GM23338 (cell line): Measurements from ENCODE around the gene PIGU. TPM values are rescaled to one million over a fixed set of nuclear protein-coding genes. Genes with fewer than 3 reads are reported as not detected.

Experiments
- ATAC-seq: fragments of 200-7000 bp; cut with Tn5 transposase; 3 replicates; pipeline ENCODE4 v1.9.1; 2020
- DNase-seq: peaks from one replicate; pipeline ENCODE4 v3.0.0-alpha.2; 2015; ENCODE audit warnings: low spot score
- H2AFZ ChIP-seq: fragments of 200-600 bp; sonication (generic); 2 replicates; pipeline ENCODE4 v1.8.0; 2016; ENCODE audit warnings: antibody characterized with exemption, mild to moderate bottlenecking, moderate library complexity
- H3F3A ChIP-seq: fragments of 200-600 bp; sonication (generic); replicated peaks from 2 replicates; pipeline ENCODE4 v1.8.0; 2017; ENCODE audit warnings: antibody characterized with exemption, mixed run types, low read depth
- H3K27ac ChIP-seq: fragments of 200-600 bp; sonication (generic); 2 replicates; pipeline ENCODE4 v1.6.1; 2016; ENCODE audit warnings: low read depth
- H3K27me3 ChIP-seq: fragments of 200-600 bp; sonication (generic); 2 replicates; pipeline ENCODE4 v1.8.0; 2016; ENCODE audit warnings: mild to moderate bottlenecking, mixed run types, moderate library complexity; ENCODE audit not compliant: insufficient read depth
- H3K36me3 ChIP-seq: fragments of 200-600 bp; sonication (generic); 2 replicates; pipeline ENCODE4 v1.8.0; 2016; ENCODE audit warnings: mild to moderate bottlenecking; ENCODE audit not compliant: insufficient read depth
- H3K4me1 ChIP-seq: fragments of 200-600 bp; sonication (generic); 2 replicates; pipeline ENCODE4 v1.8.0; 2016; ENCODE audit warnings: mild to moderate bottlenecking, moderate library complexity; ENCODE audit not compliant: insufficient read depth
- H3K4me2 ChIP-seq: fragments of 200-600 bp; sonication (generic); 2 replicates; pipeline ENCODE4 v1.7.1; 2017; ENCODE audit warnings: mixed run types
- H3K4me3 ChIP-seq: fragments of 200-600 bp; sonication (generic); 2 replicates; pipeline ENCODE4 v1.6.1; 2016; ENCODE audit warnings: mixed run types
- H3K79me2 ChIP-seq: fragments of 200-600 bp; sonication (generic); replicated peaks from 2 replicates; pipeline ENCODE4 v1.8.0; 2017; ENCODE audit warnings: mild to moderate bottlenecking; ENCODE audit not compliant: insufficient read depth
- H3K9me2 ChIP-seq: fragments of 200-600 bp; sonication (generic); 2 replicates; pipeline ENCODE4 v1.8.0; 2017; ENCODE audit not compliant: insufficient read depth
- H4K20me1 ChIP-seq: fragments of 200-600 bp; sonication (generic); replicated peaks from 2 replicates; pipeline ENCODE4 v1.8.0; 2017; ENCODE audit warnings: mild to moderate bottlenecking; ENCODE audit not compliant: insufficient read depth
- H3K27ac Mint-ChIP-seq: 2 replicates; pipeline ENCODE4 v1.8.0; 2020; ENCODE audit warnings: inconsistent platforms, mild to moderate bottlenecking, moderate library complexity, mixed read lengths
- H3K27me3 Mint-ChIP-seq: 3 replicates; pipeline ENCODE4 v1.8.0; 2022; ENCODE audit warnings: low read depth, mild to moderate bottlenecking, moderate library complexity, mixed read lengths, inconsistent platforms; ENCODE audit not compliant: insufficient read depth, poor library complexity
- H3K36me3 Mint-ChIP-seq: 3 replicates; pipeline ENCODE4 v1.8.0; 2021; ENCODE audit warnings: low read depth, mild to moderate bottlenecking, inconsistent platforms, moderate library complexity, mixed read lengths
- H3K4me1 Mint-ChIP-seq: 3 replicates; pipeline ENCODE4 v1.8.0; 2020; ENCODE audit warnings: mild to moderate bottlenecking, inconsistent platforms, mixed read lengths
- H3K4me3 Mint-ChIP-seq: 3 replicates; pipeline ENCODE4 v1.8.0; 2021; ENCODE audit warnings: moderate library complexity, mild to moderate bottlenecking, inconsistent platforms, mixed read lengths
- H3K9me3 Mint-ChIP-seq: 3 replicates; pipeline ENCODE4 v1.8.0; 2020; ENCODE audit warnings: moderate library complexity, mild to moderate bottlenecking, inconsistent platforms, mixed read lengths
- CREB1 ChIP-seq: fragments of 250-450 bp; sonication (Bioruptor Pico); IDR thresholded peaks from 2 replicates; pipeline ENCODE4 v1.5.0; 2020; ENCODE audit warnings: low read depth, mild to moderate bottlenecking, moderate library complexity
- EZH2 ChIP-seq: fragments of 200-600 bp; sonication (generic); IDR thresholded peaks from one replicate; pipeline ENCODE4 v1.8.0; 2017; ENCODE audit warnings: antibody characterized with exemption, mild to moderate bottlenecking, low read depth; ENCODE audit not compliant: unreplicated experiment
- EZH2phosphoT487 ChIP-seq: fragments of 200-600 bp; sonication (generic); IDR thresholded peaks from one replicate; pipeline ENCODE4 v1.8.1; 2018; ENCODE audit warnings: antibody characterized with exemption; ENCODE audit not compliant: unreplicated experiment
- JUNB ChIP-seq: IDR thresholded peaks from one replicate; pipeline ENCODE4 v1.6.1; 2016; ENCODE audit warnings: antibody characterized with exemption; ENCODE audit not compliant: unreplicated experiment
- NANOG ChIP-seq: IDR thresholded peaks from 2 replicates; pipeline ENCODE4 v1.6.1; 2016; ENCODE audit warnings: antibody characterized with exemption, borderline replicate concordance
- POLR2AphosphoS5 ChIP-seq: IDR thresholded peaks from 2 replicates; pipeline ENCODE4 v1.6.1; 2016; ENCODE audit warnings: antibody characterized with exemption, low read depth
- STAT1 ChIP-seq: IDR thresholded peaks from one replicate; pipeline ENCODE4 v1.6.1; 2016; ENCODE audit warnings: antibody characterized with exemption; ENCODE audit not compliant: unreplicated experiment
- ZNF114 ChIP-seq: fragments of 250-450 bp; sonication (Bioruptor Pico); IDR thresholded peaks from 2 replicates; pipeline ENCODE4 v1.5.0; 2020; ENCODE audit warnings: mild to moderate bottlenecking, moderate library complexity
- ZNF331 ChIP-seq: fragments of 250-450 bp; sonication (Bioruptor Pico); IDR thresholded peaks from 2 replicates; pipeline ENCODE4 v1.5.0; 2020; ENCODE audit warnings: low read depth, mild to moderate bottlenecking, moderate library complexity
- polyA plus RNA-seq: library from polyadenylated mRNA; unstranded; fragments of >200 nt; fragmentation: Nextera tagmentation; extraction: Ambion mirVana; gene quantifications from 2 replicates; pipeline ENCODE4 v1.2.1, GENCODE V29; 2016
- total RNA-seq: library from RNA; depleted of rRNA; stranded (reverse); fragments of >200 nt; shearing (Covaris generic); gene quantifications from 2 replicates; pipeline ENCODE4 v1.2.3, GENCODE V29; 2014
- TF ChIP-seq, protein P1 (sequence below): IDR thresholded peaks from 2 replicates; pipeline ENCODE4 v1.6.1; 2016; ENCODE audit warnings: antibody characterized with exemption
- TF ChIP-seq, protein P2 (sequence below): IDR thresholded peaks from one replicate; pipeline ENCODE4 v1.6.1; 2018; ENCODE audit warnings: antibody characterized with exemption; ENCODE audit not compliant: unreplicated experiment
- TF ChIP-seq, protein P3 (sequence below), 2 experiments: fragments of 200-600 bp in 1 of 2; sonication (generic) in 1 of 2; conservative IDR thresholded peaks; 2 replicates each; pipeline versions ENCODE4 v1.5.1 to v1.6.1; 2016 to 2017; ENCODE audit warnings: antibody characterized with exemption in 2 of 2, low read depth in 2 of 2, mild to moderate bottlenecking in 2 of 2, moderate library complexity in 1 of 2
- TF ChIP-seq, protein P4 (sequence below): fragments of 250-450 bp; sonication (Bioruptor Pico); IDR thresholded peaks from 2 replicates; pipeline ENCODE4 v1.5.0; 2020; ENCODE audit warnings: mild to moderate bottlenecking, moderate library complexity

PIGU gene
- total and polyA plus RNA-seq, 2 experiments from 2014 or later: 24.3 to 28.9 TPM

DNA sequence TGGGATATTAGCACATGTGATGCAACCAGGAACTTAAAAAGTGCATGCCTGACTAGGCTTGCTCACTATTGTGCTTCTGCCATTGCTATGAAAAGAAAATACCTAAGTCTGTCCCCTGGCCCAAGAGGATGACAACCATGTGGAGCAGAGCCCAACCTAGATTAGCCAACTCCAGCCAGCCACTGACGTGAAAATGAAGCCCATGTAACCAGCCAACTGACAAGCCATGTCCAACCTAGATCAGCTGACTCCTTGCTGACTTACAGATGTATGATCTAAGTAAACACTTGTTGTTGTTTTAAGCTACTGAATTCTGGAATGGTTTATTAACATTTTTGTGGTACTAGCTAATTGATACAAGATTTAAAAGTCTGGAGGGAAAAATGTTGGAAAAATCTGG, 47.5 kb downstream of the PIGU start:
- ATAC-seq (no peak), DNase-seq (no peak)
- Histone ChIP-seq H3K4me3 (no peak overlapping the region), H3K27me3 (no peaks in the 10 kb centered on the region), H3K4me2 (no peak overlapping the region), H3F3A (no peaks in the 10 kb centered on the region), H3K9me2 (no peaks in the 10 kb centered on the region), H2AFZ (no peak overlapping the region), H3K79me2 (no peaks in the 10 kb centered on the region), H3K27ac (no peak overlapping the region), H4K20me1 (no peaks in the 10 kb centered on the region), H3K4me1 (no peaks in the 10 kb centered on the region), H3K36me3 (no peaks in the 10 kb centered on the region; the same call in 1 of the 2 replicates)
- no peaks in the 10 kb centered on the region for H3K9me3 Mint-ChIP-seq
- peaks cover 13% of the 10 kb centered on the region; the same call in 2 of the 3 replicates for H3K36me3 Mint-ChIP-seq
- H3K4me3 Mint-ChIP-seq: no peak overlapping the region
- TF ChIP-seq, protein P1, sequence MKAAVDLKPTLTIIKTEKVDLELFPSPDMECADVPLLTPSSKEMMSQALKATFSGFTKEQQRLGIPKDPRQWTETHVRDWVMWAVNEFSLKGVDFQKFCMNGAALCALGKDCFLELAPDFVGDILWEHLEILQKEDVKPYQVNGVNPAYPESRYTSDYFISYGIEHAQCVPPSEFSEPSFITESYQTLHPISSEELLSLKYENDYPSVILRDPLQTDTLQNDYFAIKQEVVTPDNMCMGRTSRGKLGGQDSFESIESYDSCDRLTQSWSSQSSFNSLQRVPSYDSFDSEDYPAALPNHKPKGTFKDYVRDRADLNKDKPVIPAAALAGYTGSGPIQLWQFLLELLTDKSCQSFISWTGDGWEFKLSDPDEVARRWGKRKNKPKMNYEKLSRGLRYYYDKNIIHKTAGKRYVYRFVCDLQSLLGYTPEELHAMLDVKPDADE: no peak
- TF ChIP-seq EZH2 (no peak), ZNF114 (CRISPR knock-in tag) (no peak), STAT1 (no peak), JUNB (no peak), ZNF331 (CRISPR knock-in tag) (no peak), POLR2AphosphoS5 (no peak), NANOG (no peak), EZH2phosphoT487 (no peak), CREB1 (CRISPR knock-in tag) (no peak)
- TF ChIP-seq, protein P2, sequence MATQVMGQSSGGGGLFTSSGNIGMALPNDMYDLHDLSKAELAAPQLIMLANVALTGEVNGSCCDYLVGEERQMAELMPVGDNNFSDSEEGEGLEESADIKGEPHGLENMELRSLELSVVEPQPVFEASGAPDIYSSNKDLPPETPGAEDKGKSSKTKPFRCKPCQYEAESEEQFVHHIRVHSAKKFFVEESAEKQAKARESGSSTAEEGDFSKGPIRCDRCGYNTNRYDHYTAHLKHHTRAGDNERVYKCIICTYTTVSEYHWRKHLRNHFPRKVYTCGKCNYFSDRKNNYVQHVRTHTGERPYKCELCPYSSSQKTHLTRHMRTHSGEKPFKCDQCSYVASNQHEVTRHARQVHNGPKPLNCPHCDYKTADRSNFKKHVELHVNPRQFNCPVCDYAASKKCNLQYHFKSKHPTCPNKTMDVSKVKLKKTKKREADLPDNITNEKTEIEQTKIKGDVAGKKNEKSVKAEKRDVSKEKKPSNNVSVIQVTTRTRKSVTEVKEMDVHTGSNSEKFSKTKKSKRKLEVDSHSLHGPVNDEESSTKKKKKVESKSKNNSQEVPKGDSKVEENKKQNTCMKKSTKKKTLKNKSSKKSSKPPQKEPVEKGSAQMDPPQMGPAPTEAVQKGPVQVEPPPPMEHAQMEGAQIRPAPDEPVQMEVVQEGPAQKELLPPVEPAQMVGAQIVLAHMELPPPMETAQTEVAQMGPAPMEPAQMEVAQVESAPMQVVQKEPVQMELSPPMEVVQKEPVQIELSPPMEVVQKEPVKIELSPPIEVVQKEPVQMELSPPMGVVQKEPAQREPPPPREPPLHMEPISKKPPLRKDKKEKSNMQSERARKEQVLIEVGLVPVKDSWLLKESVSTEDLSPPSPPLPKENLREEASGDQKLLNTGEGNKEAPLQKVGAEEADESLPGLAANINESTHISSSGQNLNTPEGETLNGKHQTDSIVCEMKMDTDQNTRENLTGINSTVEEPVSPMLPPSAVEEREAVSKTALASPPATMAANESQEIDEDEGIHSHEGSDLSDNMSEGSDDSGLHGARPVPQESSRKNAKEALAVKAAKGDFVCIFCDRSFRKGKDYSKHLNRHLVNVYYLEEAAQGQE: no peak
- TF ChIP-seq, protein P3, sequence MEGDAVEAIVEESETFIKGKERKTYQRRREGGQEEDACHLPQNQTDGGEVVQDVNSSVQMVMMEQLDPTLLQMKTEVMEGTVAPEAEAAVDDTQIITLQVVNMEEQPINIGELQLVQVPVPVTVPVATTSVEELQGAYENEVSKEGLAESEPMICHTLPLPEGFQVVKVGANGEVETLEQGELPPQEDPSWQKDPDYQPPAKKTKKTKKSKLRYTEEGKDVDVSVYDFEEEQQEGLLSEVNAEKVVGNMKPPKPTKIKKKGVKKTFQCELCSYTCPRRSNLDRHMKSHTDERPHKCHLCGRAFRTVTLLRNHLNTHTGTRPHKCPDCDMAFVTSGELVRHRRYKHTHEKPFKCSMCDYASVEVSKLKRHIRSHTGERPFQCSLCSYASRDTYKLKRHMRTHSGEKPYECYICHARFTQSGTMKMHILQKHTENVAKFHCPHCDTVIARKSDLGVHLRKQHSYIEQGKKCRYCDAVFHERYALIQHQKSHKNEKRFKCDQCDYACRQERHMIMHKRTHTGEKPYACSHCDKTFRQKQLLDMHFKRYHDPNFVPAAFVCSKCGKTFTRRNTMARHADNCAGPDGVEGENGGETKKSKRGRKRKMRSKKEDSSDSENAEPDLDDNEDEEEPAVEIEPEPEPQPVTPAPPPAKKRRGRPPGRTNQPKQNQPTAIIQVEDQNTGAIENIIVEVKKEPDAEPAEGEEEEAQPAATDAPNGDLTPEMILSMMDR (conservative IDR thresholded peaks at IDR 0.05; ENCODE audit: low read depth in 2 of 2): no peak
- TF ChIP-seq, protein P4, sequence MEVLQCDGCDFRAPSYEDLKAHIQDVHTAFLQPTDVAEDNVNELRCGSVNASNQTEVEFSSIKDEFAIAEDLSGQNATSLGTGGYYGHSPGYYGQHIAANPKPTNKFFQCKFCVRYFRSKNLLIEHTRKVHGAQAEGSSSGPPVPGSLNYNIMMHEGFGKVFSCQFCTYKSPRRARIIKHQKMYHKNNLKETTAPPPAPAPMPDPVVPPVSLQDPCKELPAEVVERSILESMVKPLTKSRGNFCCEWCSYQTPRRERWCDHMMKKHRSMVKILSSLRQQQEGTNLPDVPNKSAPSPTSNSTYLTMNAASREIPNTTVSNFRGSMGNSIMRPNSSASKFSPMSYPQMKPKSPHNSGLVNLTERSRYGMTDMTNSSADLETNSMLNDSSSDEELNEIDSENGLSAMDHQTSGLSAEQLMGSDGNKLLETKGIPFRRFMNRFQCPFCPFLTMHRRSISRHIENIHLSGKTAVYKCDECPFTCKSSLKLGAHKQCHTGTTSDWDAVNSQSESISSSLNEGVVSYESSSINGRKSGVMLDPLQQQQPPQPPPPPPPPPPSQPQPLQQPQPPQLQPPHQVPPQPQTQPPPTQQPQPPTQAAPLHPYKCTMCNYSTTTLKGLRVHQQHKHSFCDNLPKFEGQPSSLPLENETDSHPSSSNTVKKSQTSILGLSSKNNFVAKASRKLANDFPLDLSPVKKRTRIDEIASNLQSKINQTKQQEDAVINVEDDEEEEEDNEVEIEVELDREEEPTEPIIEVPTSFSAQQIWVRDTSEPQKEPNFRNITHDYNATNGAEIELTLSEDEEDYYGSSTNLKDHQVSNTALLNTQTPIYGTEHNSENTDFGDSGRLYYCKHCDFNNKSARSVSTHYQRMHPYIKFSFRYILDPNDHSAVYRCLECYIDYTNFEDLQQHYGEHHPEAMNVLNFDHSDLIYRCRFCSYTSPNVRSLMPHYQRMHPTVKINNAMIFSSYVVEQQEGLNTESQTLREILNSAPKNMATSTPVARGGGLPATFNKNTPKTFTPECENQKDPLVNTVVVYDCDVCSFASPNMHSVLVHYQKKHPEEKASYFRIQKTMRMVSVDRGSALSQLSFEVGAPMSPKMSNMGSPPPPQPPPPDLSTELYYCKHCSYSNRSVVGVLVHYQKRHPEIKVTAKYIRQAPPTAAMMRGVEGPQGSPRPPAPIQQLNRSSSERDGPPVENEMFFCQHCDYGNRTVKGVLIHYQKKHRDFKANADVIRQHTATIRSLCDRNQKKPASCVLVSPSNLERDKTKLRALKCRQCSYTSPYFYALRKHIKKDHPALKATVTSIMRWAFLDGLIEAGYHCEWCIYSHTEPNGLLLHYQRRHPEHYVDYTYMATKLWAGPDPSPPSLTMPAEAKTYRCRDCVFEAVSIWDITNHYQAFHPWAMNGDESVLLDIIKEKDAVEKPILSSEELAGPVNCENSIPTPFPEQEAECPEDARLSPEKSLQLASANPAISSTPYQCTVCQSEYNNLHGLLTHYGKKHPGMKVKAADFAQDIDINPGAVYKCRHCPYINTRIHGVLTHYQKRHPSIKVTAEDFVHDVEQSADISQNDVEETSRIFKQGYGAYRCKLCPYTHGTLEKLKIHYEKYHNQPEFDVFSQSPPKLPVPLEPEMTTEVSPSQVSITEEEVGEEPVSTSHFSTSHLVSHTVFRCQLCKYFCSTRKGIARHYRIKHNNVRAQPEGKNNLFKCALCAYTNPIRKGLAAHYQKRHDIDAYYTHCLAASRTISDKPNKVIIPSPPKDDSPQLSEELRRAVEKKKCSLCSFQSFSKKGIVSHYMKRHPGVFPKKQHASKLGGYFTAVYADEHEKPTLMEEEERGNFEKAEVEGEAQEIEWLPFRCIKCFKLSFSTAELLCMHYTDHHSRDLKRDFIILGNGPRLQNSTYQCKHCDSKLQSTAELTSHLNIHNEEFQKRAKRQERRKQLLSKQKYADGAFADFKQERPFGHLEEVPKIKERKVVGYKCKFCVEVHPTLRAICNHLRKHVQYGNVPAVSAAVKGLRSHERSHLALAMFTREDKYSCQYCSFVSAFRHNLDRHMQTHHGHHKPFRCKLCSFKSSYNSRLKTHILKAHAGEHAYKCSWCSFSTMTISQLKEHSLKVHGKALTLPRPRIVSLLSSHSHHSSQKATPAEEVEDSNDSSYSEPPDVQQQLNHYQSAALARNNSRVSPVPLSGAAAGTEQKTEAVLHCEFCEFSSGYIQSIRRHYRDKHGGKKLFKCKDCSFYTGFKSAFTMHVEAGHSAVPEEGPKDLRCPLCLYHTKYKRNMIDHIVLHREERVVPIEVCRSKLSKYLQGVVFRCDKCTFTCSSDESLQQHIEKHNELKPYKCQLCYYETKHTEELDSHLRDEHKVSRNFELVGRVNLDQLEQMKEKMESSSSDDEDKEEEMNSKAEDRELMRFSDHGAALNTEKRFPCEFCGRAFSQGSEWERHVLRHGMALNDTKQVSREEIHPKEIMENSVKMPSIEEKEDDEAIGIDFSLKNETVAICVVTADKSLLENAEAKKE (CRISPR knock-in tag): no peak
- no peak overlapping the region for H3K27ac Mint-ChIP-seq
- H3K4me1 Mint-ChIP-seq: no peaks in the 10 kb centered on the region
- no peaks in the 10 kb centered on the region for H3K27me3 Mint-ChIP-seq
